Stomach (tissue), 4 donors: ENCODE measurements around the gene COPG2.

Source experiments
- CTCF ChIP-seq, 7 experiments: fragments of 450-650 bp in 4 of 7; fragments of 200-600 bp in 3 of 7; sonication (generic) in 3 of 7; IDR thresholded peaks; one replicate each; pipeline ENCODE4 v1.5.1; 2016 to 2019; ENCODE audit warnings: antibody characterized with exemption in 7 of 7, control low read depth in 2 of 7, mild to moderate bottlenecking in 1 of 7
- EP300 ChIP-seq: sonication (generic); formaldehyde crosslinking; IDR thresholded peaks from one replicate; pipeline ENCODE4 v1.6.1; 2017; ENCODE audit warnings: antibody characterized with exemption
- POLR2A ChIP-seq, 4 donors: fragments of 450-650 bp; IDR thresholded peaks; one replicate each; pipeline ENCODE4 v1.6.1; 2016; ENCODE audit warnings: antibody characterized with exemption in 4 of 4, control low read depth in 2 of 4, mild to moderate bottlenecking in 1 of 4, moderate library complexity in 1 of 4
- POLR2AphosphoS5 ChIP-seq, 3 donors: sonication (generic); formaldehyde crosslinking; IDR thresholded peaks; one replicate each; pipeline ENCODE4 v1.6.1; 2016; ENCODE audit warnings: antibody characterized with exemption in 3 of 3

- TF ChIP-seq CTCF (IDR thresholded peaks at IDR 0.05) (no peak), POLR2A (IDR thresholded peaks at IDR 0.05) (no peak), POLR2AphosphoS5 (IDR thresholded peaks at IDR 0.05) (no peak), EP300 (no peak)
Measured at GRCh38 chr7:130475776-130476175, 192.8 kb downstream of the COPG2 start.
